GM18507 (cell line): Measurements from ENCODE around the gene VDAC1.
"Not testable (repeated sequence)": the region's sequence is repeated elsewhere in the genome, so short reads cannot be mapped to it uniquely, and the experiment has no call there.

Source experiments
- DNase-seq: peaks from one replicate; pipeline ENCODE4 v3.0.0; 2011; ENCODE audit warnings: low read depth; ENCODE audit not compliant: insufficient read length; ENCODE audit errors: extremely low spot score
- FAIRE-seq: peaks from 2 replicates; lab custom pipeline; 2011; peaks lifted over from hg19 to GRCh38; lab: Jason Lieb, UNC

The VDAC1 gene

GRCh38 chr5:133975546-133975945 lies 29.2 kb downstream of the VDAC1 start:
- DNase-seq, FAIRE-seq: not testable (repeated sequence)

- FAIRE-seq = no peak
Observed at GRCh38 chr5:133974142-133974541, 30.6 kb downstream of the VDAC1 start.

DNA sequence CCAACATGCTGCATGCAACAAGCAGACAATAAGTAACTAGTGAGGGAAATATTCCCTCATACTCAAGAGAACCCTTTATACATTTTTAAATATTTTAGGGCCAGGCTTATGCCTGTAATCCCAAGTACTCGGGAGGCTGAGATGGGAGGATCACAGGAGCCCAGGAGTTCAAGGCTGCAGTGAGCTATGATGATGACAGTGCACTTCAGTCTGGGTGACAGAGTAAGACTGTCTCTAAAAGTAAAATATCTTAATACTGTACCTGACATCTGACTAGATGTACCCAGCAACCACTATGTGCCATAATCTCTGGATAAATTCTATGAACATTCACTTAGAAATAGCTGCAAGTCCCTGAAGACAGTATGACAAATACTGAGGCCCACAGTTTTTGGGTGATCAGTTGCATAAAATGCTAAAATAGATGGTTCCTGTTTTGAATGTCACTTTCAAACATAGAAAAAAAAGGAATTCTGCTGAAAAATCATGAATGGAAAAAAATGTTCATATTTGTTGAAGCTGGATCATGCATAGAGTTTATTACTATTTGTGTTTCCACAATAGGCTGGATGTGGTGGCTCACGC lies 34.4 kb downstream of the VDAC1 start:
- DNase-seq (no peak), FAIRE-seq (no peak)

More at GRCh38 chr5:133974142-133974541, 30.6 kb downstream of the VDAC1 start:
- no peak for DNase-seq

DNA sequence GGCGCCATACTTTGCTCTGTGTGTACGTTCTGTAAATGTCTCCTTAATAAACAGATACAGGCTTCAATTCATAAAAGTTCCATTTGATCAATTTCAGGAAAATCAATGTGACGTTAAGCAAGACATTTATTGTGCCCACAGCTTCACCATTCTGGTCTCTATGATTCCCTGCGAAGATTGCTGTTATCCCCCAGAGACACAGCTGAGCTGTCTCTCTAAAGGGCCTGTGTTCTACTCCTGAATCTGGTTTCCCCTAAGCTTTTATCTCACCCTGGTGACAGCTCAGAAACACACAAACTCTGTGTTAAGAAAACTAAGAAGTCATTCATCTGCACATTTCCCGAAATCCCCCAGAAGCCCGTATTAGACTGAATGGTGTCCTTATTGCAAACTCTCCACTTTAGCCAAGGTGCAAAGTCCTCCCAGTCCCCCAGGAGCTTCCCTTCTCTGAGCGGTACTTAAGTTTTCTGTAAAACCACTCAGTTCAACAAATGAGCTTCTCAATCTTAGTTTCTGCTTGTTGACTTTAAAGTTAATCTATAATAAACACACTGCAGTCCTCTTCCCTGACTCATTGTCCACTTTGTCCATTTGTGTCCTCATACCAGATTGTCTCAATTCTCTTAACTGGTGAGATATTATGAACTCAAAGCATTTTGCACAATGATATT lies 35.0 kb downstream of the VDAC1 start:
- peak; percentile 35 for FAIRE-seq
- no peak for DNase-seq

- peak; percentile 96 for FAIRE-seq
Observed at GRCh38 chr5:133968204-133968980, 36.4 kb downstream of the VDAC1 start, which contains the start of gene C5orf15. Gene C5orf15, minus strand, starts transcription at chr5:133968625. Its CDS starts 41 bp downstream, at chr5:133968584.

DNA sequence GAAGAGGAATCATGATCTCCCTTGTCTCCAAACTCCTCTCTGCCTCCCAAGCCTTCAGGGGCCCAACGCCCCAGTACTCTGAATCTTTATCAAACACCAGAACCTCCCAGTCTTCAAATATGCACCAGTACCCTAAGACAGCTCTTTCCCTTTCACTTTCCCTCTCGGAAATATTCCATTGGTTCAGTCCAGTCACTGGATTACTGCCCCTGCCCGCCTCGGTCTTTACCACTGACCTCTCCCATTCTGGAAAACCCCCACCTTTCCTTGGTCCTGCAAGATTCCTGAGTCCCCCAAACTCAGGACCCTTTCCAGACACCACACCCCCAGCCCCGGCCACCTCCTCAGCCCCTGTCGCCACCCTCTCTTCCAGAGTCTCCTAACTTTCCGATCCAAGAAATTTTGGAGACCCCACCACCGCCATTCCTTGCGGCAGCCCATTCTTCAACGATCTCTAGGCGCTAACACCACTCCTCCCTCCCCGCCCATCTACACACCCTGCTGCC lies 37.0 kb downstream of the VDAC1 start:
- DNase-seq = no peak
- FAIRE-seq = no peak

More at GRCh38 chr5:133968204-133968980, 36.4 kb downstream of the VDAC1 start, which contains the start of gene C5orf15:
- DNase-seq = peak; percentile 88

DNA sequence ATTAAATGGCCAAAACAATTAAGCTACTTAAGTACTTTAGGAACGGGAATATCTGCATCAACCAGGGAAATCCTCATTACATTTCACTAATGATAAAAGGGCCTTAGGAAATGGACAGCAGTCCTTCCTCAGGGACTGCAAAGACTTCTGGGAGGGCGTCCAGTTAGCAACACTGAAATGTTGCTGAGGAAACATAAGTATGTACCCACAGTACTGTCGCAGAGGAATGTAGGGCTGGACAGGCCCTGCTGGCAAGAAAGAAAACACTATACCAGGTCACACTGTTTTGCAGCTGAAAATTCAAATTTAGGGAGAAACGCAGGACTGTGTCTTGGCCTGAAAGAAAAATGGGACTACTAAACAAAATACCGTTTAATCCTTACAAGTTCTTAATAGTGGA lies 37.7 kb downstream of the VDAC1 start:
- FAIRE-seq (no peak), DNase-seq (no peak)

GRCh38 chr5:133966090-133966489 lies 38.7 kb downstream of the VDAC1 start:
- DNase-seq (no peak), FAIRE-seq (no peak)

- DNase-seq = no peak
Observed at GRCh38 chr5:133963493-133964128, 41.2 kb downstream of the VDAC1 start.

GRCh38 chr5:133962801-133963476 lies 41.8 kb downstream of the VDAC1 start:
- FAIRE-seq (peak; percentile 21), DNase-seq (no peak)

More at GRCh38 chr5:133963493-133964128, 41.2 kb downstream of the VDAC1 start:
- no peak for FAIRE-seq

GRCh38 chr5:133962131-133962530 lies 42.6 kb downstream of the VDAC1 start:
- FAIRE-seq (no peak), DNase-seq (no peak)

GRCh38 chr5:133959643-133960042 lies 45.1 kb downstream of the VDAC1 start:
- no peak for FAIRE-seq
- no peak for DNase-seq

GRCh38 chr5:133957591-133957990 lies 47.2 kb downstream of the VDAC1 start:
- DNase-seq = no peak
- peak; percentile 94 for FAIRE-seq

GRCh38 chr5:133957080-133957479 lies 47.7 kb downstream of the VDAC1 start:
- DNase-seq = no peak
- no peak for FAIRE-seq

- DNase-seq, FAIRE-seq: not testable (repeated sequence)
Observed at GRCh38 chr5:133956196-133956595, 48.6 kb downstream of the VDAC1 start.

DNA sequence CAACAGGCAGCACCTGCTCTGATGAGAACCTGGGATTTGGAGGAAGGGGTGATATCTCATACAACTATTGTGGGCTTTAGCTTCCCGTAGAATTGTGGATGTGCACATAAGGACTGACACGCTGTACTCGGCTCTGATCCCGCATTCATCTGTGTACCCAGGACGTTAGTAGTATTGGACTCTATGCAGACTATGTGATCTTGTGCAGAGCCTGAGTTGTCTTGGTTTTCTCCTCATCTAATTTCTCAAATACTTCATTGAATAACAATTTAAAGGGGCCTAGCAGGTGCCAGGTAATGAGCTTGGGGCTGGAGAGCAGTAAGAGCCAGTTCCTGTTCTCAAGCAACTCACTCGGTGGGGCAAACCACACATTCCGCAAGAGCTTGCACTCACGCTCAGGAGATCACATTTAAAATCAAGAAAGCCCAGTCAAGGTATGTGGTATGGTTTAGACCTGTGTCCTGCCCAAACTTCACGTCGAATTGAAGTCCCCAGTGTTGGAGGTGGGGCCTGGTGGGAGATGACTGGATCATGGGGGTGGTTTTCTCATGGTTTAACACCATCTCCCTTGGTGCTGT lies 51.1 kb downstream of the VDAC1 start:
- DNase-seq = no peak

DNA sequence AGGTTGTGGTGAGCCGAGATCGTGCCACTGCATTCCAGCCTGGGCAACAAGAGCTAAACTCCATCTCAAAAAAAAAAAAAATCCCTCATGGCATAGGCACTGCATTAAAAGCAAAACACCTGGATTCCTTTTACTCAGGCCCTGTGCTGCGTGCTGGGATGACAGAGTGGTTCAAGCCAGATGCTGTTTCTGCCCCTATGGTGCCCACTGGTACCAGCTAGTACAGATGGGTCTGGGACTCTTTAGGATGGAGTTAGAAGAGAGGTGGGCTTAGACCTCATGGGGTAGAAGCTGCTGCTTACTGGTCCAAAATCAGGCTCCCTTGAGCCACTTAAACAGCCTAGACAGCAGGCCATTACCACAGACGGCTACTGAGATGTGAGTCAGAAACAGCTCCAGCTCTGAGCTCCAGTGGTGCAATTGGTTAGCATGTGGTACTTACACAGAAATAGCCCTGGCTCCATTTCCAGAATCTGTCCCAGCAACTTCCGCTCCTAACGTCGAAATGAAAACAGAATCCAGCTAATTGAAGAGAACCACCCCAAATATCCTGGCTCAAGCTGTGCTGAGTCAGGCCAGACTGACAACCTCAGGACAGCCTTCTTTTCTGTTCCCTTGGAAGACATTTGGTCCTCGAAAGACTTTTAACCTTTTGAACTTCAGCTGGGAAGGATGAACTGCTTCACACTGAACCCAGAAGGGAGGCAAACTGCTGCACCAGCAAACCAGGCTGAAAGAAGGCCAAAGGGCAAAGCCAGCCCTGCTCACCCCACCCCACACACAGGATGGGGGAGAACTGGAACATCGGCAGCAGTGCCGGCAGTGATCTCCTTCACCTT lies 51.8 kb downstream of the VDAC1 start:
- FAIRE-seq = no peak
- DNase-seq = no peak

More for the DNA sequence above, 51.1 kb downstream of the VDAC1 start:
- no peak for FAIRE-seq
